Esophagus squamous epithelium (tissue), 4 donors: Measurements from ENCODE around the gene KIF26B.

Experiments used
- CTCF ChIP-seq, 6 experiments: fragments of 450-650 bp in 4 of 6; fragments of 200-600 bp in 2 of 6; sonication (generic) in 2 of 6; IDR thresholded peaks; one replicate each; pipeline ENCODE4 v1.5.1; 2016 to 2019; ENCODE audit warnings: antibody characterized with exemption in 6 of 6, mild to moderate bottlenecking in 4 of 6, moderate library complexity in 4 of 6
- POLR2A ChIP-seq, 4 donors: fragments of 450-650 bp; IDR thresholded peaks; one replicate each; pipeline ENCODE4 v1.6.1; 2017; ENCODE audit warnings: antibody characterized with exemption in 4 of 4, mild to moderate bottlenecking in 4 of 4, moderate library complexity in 3 of 4

- no peak for TF ChIP-seq CTCF (IDR thresholded peaks at IDR 0.05)
- no peak for TF ChIP-seq POLR2A (IDR thresholded peaks at IDR 0.05)
Observed at GRCh38 chr1:245221805-245222204, 67.0 kb downstream of the KIF26B start.
